Measurements from ENCODE around the gene CMIP. TPM values are rescaled to one million over a fixed set of nuclear protein-coding genes. Genes with fewer than 3 reads are reported as not detected.

CMIP gene
- total RNA-seq, 1 donor from 2014 or later, result 19.8 TPM

GRCh38 chr16:81443688-81444447, 740 bp upstream of the CMIP start:
- intact Hi-C loops (cut with DNase I), result loop anchor here (5.0 kb wide), 1 partner anchor 108 kb away; no protein-coding TSS in a partner anchor
- no peak for DNase-seq (ENCODE audit: low spot score)

- intact Hi-C loops (cut with DNase I), result loop anchor here (5.0 kb wide), 1 partner anchor 47 kb away; no protein-coding TSS in a partner anchor
Observed at GRCh38 chr16:81445143-81445961, 744 bp downstream of the CMIP start.

GRCh38 chr16:81445966-81446906, 1.6 kb downstream of the CMIP start:
- no peak for DNase-seq (ENCODE audit: low spot score)
- intact Hi-C loops (cut with DNase I), result loop anchor here (5.0 kb wide), 1 partner anchor 46 kb away; no protein-coding TSS in a partner anchor

More at GRCh38 chr16:81445143-81445961, 744 bp downstream of the CMIP start:
- DNase-seq (ENCODE audit: low spot score), result no peak

- DNase-seq (ENCODE audit: low spot score), result no peak
- intact Hi-C loops (cut with DNase I), result loop anchor here (5.0 kb wide), 1 partner anchor 45 kb away; no protein-coding TSS in a partner anchor
Observed at GRCh38 chr16:81446907-81447268, 2.3 kb downstream of the CMIP start.

- no peak for DNase-seq (ENCODE audit: low spot score)
Observed at GRCh38 chr16:81447383-81448101, 2.9 kb downstream of the CMIP start.

GRCh38 chr16:81448154-81449131, 3.8 kb downstream of the CMIP start:
- intact Hi-C loops (cut with DNase I), result loop anchor here (5.0 kb wide), 1 partner anchor 44 kb away; no protein-coding TSS in a partner anchor
- DNase-seq (ENCODE audit: low spot score), result no peak

More at GRCh38 chr16:81447383-81448101, 2.9 kb downstream of the CMIP start:
- intact Hi-C loops (cut with DNase I), result loop anchor here (5.0 kb wide), 1 partner anchor 45 kb away; no protein-coding TSS in a partner anchor

GRCh38 chr16:81449241-81449640, 4.6 kb downstream of the CMIP start:
- intact Hi-C loops (cut with DNase I), result loop anchor here (5.0 kb wide), 1 partner anchor 43 kb away; no protein-coding TSS in a partner anchor
- no peak for DNase-seq (ENCODE audit: low spot score)

DNA sequence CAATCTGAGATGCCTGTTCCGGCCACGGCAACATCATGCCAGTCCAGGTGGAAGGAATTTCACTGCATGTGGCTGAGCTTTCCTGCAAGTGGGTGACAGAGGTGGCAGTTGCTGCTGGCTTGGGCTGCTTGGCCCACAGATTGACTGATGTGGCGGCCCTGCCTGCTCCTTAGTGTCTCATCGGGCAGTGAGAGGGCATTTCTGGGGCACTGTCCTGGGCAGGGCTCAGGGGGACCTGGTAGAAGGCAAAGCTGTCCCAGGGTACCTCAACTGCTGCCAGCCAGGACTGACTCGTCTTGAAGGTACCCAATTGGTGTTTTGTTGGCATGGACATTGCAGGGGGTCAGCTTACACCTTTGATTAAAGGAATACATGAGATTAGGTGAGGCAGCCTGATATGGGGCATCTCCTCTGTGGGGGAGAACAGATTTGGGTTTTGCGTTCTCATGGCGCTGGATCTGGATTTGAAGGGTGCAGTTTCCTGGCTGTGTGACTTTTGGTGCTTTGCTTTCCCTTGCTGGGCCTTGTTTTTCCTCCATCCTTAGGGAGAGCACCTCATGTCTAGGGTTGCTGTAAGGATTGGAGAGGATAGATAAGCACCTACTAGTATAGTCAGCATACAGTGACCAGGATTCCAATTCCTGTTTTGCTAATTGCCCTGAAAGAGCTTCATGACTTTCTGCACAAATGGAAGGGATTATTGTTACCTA, 5.4 kb downstream of the CMIP start:
- intact Hi-C loops (cut with DNase I), result loop anchor here (5.0 kb wide), 1 partner anchor 42 kb away; no protein-coding TSS in a partner anchor
- DNase-seq (ENCODE audit: low spot score), result no peak

DNA sequence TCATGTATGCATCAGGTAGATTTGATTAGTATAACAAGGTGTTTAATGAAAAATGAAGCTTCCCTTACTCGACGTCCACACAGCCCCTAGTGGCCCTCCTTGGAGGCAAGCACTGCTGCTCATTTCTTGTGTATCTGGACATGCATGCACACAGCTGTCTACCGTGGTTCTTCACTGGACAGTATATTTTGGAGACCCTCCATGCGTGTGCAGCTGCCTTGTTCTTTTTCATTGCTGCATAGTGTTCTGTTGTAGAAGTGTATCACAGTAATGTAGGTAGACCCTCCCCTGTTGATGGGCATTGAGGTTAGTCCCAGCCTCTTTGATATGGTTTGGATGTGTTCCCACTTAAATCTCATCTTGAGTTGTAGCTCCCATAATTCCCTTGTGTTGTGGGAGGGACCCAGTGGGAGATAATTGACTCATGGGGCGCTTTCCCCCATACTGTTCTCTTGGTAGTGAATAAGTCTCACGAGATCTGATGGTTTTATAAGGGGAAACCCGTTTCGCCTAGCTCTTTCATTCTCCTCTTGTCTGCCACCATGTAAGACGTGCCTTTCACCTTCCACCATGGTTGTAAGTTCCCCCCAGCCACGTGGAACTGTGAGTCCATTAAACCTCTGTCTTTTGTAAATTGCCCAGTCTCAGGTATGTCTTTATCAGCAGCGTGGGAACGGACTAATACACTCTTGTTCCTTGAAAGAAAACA, 6.3 kb downstream of the CMIP start:
- DNase-seq (ENCODE audit: low spot score), result no peak
- intact Hi-C loops (cut with DNase I), result no loop called here

DNA sequence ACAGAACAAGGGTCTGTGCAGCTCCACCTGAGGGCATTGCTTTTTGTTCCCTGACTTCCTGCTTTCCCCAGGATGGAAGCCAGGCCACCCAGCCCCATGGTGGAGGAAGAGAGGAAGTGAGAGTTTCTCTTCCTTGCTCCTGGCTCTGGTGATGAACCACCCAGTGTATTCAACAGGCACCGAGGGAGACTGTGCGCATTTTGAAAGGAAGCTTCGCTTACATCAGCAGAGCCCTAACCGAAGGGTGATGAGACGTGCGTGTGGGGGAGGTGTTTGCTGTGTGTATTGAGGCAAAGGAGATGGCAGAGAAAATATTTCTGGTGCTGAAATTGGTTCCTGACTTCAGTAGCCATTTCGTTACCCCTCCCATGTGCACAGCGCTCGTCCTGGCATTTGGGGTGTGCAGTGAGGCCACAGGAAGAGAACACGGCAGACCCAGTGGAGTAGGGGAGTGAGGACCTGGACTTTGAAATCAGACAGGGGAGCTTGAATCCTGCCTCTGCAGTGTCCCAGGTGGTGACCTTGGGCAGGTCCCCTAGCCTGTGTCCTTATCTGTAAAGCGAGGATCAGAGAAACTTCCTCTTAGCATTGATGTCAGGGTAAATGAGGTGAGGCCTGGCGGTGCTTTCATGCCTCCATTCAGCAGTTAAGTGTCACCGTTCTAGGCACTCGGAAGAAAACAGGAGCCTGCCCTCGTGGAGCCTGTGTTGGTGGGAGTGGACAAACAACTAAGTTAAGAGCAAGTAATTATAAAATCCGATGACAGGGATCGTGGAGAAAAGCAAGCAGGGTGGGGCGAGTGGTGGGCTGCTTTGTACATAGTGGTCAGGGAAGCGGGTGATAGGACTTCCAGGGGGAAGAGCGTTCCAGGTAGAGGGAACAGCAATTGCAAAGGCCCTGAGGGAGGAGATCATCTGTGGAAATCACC, 7.4 kb downstream of the CMIP start:
- intact Hi-C loops (cut with DNase I), result no loop called here
- no peak for DNase-seq (ENCODE audit: low spot score)

- DNase-seq (ENCODE audit: low spot score), result no peak
- intact Hi-C loops (cut with DNase I), result no loop called here
Observed at GRCh38 chr16:81453091-81453728, 8.6 kb downstream of the CMIP start.

- intact Hi-C loops (cut with DNase I), result no loop called here
- DNase-seq (ENCODE audit: low spot score), result no peak
Observed at GRCh38 chr16:81454044-81454443, 9.4 kb downstream of the CMIP start.

DNA sequence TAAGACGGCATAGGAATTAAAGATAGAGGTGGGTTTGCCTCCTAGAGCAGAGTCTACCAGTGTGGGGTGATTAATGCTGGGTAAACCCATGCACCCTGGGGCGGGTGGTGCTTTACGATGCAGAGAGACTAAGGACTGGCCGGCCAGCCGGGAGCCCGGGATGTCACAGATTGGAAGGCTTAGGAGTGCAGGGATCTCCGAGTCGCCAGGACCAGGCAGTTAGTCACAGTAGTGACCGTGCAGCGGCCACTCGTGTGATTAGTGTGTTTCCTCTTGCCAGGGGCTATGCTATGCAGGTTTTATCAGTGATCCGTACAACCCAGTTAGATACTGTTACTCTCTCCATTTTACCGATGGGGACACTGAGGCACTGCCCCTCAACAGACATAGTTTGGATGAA, 10.4 kb downstream of the CMIP start:
- intact Hi-C loops (cut with DNase I), result no loop called here

GRCh38 chr16:81455720-81456494, 11.3 kb downstream of the CMIP start:
- no peak for DNase-seq (ENCODE audit: low spot score)
- intact Hi-C loops (cut with DNase I), result no loop called here

More for the DNA sequence above, 10.4 kb downstream of the CMIP start:
- no peak for DNase-seq (ENCODE audit: low spot score)

Measured in cardiac septum (tissue), 1 donor.